ENCODE data around the gene EIF2S2. TPM values are rescaled to one million over a fixed set of nuclear protein-coding genes. Genes with fewer than 3 reads are reported as not detected.
"Not testable (repeated sequence)": the region's sequence is repeated elsewhere in the genome, so short reads cannot be mapped to it uniquely, and the experiment has no call there.

Gene EIF2S2
- total RNA-seq (ENCODE audit: unreplicated experiment): 49.0 TPM
- long read RNA-seq, transcript EIF2S2-201 (9 exons, 2,656 nt): major isoform, 41 of 90 reads
- long read RNA-seq, partial matches to known transcripts: 36 of 90 reads
- long read RNA-seq, other reads (novel, unspliced or antisense): 13 of 90 reads

- peaks cover 13% of the 10 kb centered on the region for H3K27me3 Mint-ChIP-seq (ENCODE audit: unreplicated experiment)
- DNase-seq: peak; percentile 93
- no peaks in the 10 kb centered on the region for H3K36me3 Mint-ChIP-seq (ENCODE audit: unreplicated experiment)
- peak within 1 kb of the TSS; percentile 98 for H3K4me3 Mint-ChIP-seq (ENCODE audit: unreplicated experiment)
- peaks cover 9% of the 10 kb centered on the region for H3K9me3 Mint-ChIP-seq (ENCODE audit: unreplicated experiment)
- peak within 1 kb of the TSS; percentile 76 for H3K27ac Mint-ChIP-seq (ENCODE audit: unreplicated experiment)
- peaks cover 12% of the 10 kb centered on the region for H3K4me1 Mint-ChIP-seq (ENCODE audit: low read depth, unreplicated experiment)
- TF ChIP-seq CTCF (IDR thresholded peaks at IDR 0.05; ENCODE audit: partially characterized antibody, unreplicated experiment): no peak
Measured at GRCh38 chr20:34111702-34112599, at the start of gene EIF2S2. TSS of gene EIF2S2 (minus strand) at chr20:34112243. CDS start at chr20:34112110, 133 bp downstream.

- H3K9me3 Mint-ChIP-seq (ENCODE audit: unreplicated experiment); H3K4me1 Mint-ChIP-seq (ENCODE audit: low read depth, unreplicated experiment); H3K4me3 Mint-ChIP-seq (ENCODE audit: unreplicated experiment); H3K27me3 Mint-ChIP-seq (ENCODE audit: unreplicated experiment); DNase-seq; H3K27ac Mint-ChIP-seq (ENCODE audit: unreplicated experiment): not testable (repeated sequence)
- H3K36me3 Mint-ChIP-seq (ENCODE audit: unreplicated experiment): peaks cover 10% of the 10 kb centered on the region
Measured at GRCh38 chr20:34157697-34158096, 45.7 kb upstream of the EIF2S2 start.

GRCh38 chr20:34155836-34156235, 43.8 kb upstream of the EIF2S2 start:
- no peak for DNase-seq
- H3K27ac Mint-ChIP-seq (ENCODE audit: unreplicated experiment): no peak overlapping the region
- peaks cover 2% of the 10 kb centered on the region for H3K27me3 Mint-ChIP-seq (ENCODE audit: unreplicated experiment)
- TF ChIP-seq CTCF (IDR thresholded peaks at IDR 0.05; ENCODE audit: partially characterized antibody, unreplicated experiment): no peak
- no peak overlapping the region for H3K4me3 Mint-ChIP-seq (ENCODE audit: unreplicated experiment)
- H3K36me3 Mint-ChIP-seq (ENCODE audit: unreplicated experiment): peaks cover 10% of the 10 kb centered on the region
- no peaks in the 10 kb centered on the region for H3K9me3 Mint-ChIP-seq (ENCODE audit: unreplicated experiment)
- H3K4me1 Mint-ChIP-seq (ENCODE audit: low read depth, unreplicated experiment): peaks cover 5% of the 10 kb centered on the region

- not testable (repeated sequence) for H3K4me3 Mint-ChIP-seq (ENCODE audit: unreplicated experiment); H3K9me3 Mint-ChIP-seq (ENCODE audit: unreplicated experiment); H3K27me3 Mint-ChIP-seq (ENCODE audit: unreplicated experiment); H3K36me3 Mint-ChIP-seq (ENCODE audit: unreplicated experiment); DNase-seq; H3K27ac Mint-ChIP-seq (ENCODE audit: unreplicated experiment); H3K4me1 Mint-ChIP-seq (ENCODE audit: low read depth, unreplicated experiment)
Measured at GRCh38 chr20:34153169-34153568, 41.1 kb upstream of the EIF2S2 start.

GRCh38 chr20:34152073-34152472, 40.0 kb upstream of the EIF2S2 start:
- H3K36me3 Mint-ChIP-seq (ENCODE audit: unreplicated experiment); H3K27me3 Mint-ChIP-seq (ENCODE audit: unreplicated experiment); H3K9me3 Mint-ChIP-seq (ENCODE audit: unreplicated experiment); H3K27ac Mint-ChIP-seq (ENCODE audit: unreplicated experiment); H3K4me1 Mint-ChIP-seq (ENCODE audit: low read depth, unreplicated experiment); H3K4me3 Mint-ChIP-seq (ENCODE audit: unreplicated experiment); DNase-seq: not testable (repeated sequence)

- Mint-ChIP-seq H3K4me3 (ENCODE audit: unreplicated experiment) (no peak overlapping the region), H3K27ac (ENCODE audit: unreplicated experiment) (no peak overlapping the region), H3K36me3 (ENCODE audit: unreplicated experiment) (no peaks in the 10 kb centered on the region), H3K9me3 (ENCODE audit: unreplicated experiment) (no peaks in the 10 kb centered on the region), H3K27me3 (ENCODE audit: unreplicated experiment) (no peaks in the 10 kb centered on the region), H3K4me1 (ENCODE audit: low read depth, unreplicated experiment) (peaks cover 6% of the 10 kb centered on the region)
- no peak for DNase-seq
- no peak for TF ChIP-seq CTCF (IDR thresholded peaks at IDR 0.05; ENCODE audit: partially characterized antibody, unreplicated experiment)
Measured at GRCh38 chr20:34150306-34151000, 38.4 kb upstream of the EIF2S2 start.
